Transverse colon (tissue), 4 donors: Measurements from ENCODE around the gene SLC6A15. TPM values are rescaled to one million over a fixed set of nuclear protein-coding genes. Genes with fewer than 3 reads are reported as not detected.

ENCODE experiments used
- DNase-seq: peaks from one replicate; pipeline ENCODE4 v3.0.0-alpha.2; 2019
- H3K27ac ChIP-seq, 4 donors: fragments of 200-600 bp; sonication (generic); 2 replicates each; pipeline ENCODE4 v1.5.1; 2016 to 2018; ENCODE audit warnings: inconsistent platforms in 4 of 4
- H3K27me3 ChIP-seq: fragments of 200-600 bp; sonication (generic); 2 replicates; pipeline ENCODE4 v1.5.1; 2017; ENCODE audit warnings: inconsistent platforms
- H3K36me3 ChIP-seq, 4 donors: fragments of 200-600 bp; sonication (generic); 2 replicates each; pipeline ENCODE4 v1.5.1; 2017 to 2019; ENCODE audit warnings: inconsistent platforms in 4 of 4
- H3K4me1 ChIP-seq, 4 donors: fragments of 200-600 bp; sonication (generic); 2 replicates each; pipeline ENCODE4 v1.5.1; 2017 to 2020; ENCODE audit warnings: inconsistent platforms in 4 of 4
- H3K4me3 ChIP-seq, 4 donors: fragments of 200-600 bp; sonication (generic); 1 replicate in 1 of 4; 2 replicates in 3 of 4; pipeline versions ENCODE4 v1.5.1 to v1.6.1; 2017 to 2019; ENCODE audit warnings: inconsistent platforms in 4 of 4
- H3K9me3 ChIP-seq, 2 donors: fragments of 200-600 bp; sonication (generic); 2 replicates each; pipeline ENCODE4 v1.5.1; 2017 to 2019; ENCODE audit warnings: inconsistent platforms in 2 of 2
- CTCF ChIP-seq, 5 experiments: fragments of 200-600 bp in 3 of 5; fragments of 450-650 bp in 2 of 5; sonication (generic) in 3 of 5; IDR thresholded peaks; 1 replicate in 2 of 5; 2 replicates in 3 of 5; pipeline ENCODE4 v1.5.1; 2016 to 2017; ENCODE audit warnings: antibody characterized with exemption in 5 of 5, inconsistent platforms in 3 of 5, mild to moderate bottlenecking in 2 of 5, moderate library complexity in 1 of 5
- EP300 ChIP-seq: sonication (generic); formaldehyde crosslinking; IDR thresholded peaks from one replicate; pipeline ENCODE4 v1.6.1; 2017; ENCODE audit warnings: antibody characterized with exemption, low read depth
- POLR2A ChIP-seq: fragments of 450-650 bp; IDR thresholded peaks from one replicate; pipeline ENCODE4 v1.6.1; 2016; ENCODE audit warnings: antibody characterized with exemption, mild to moderate bottlenecking, moderate library complexity
- POLR2AphosphoS5 ChIP-seq, 3 donors: sonication (generic); formaldehyde crosslinking; IDR thresholded peaks; one replicate each; pipeline ENCODE4 v1.6.1; 2016; ENCODE audit warnings: antibody characterized with exemption in 3 of 3
- WGBS, 2 donors: methylation state at CpG; one replicate each; pipeline ENCODE4 v1.1.5; 2018; ENCODE audit warnings: low coverage in 1 of 2; 5-methylcytosine and 5-hydroxymethylcytosine counted together
- in situ Hi-C, 4 donors: fragments of 200-750 bp; cut with MboI; loops; one replicate each; pipeline versions ENCODE4 v1.15.0 to v1.15.1; 2017; ENCODE audit warnings: low sequenced_read_pairs in 3 of 4, low pct_ligation_motif_present in 1 of 4, low pct_unique_long_range_greater_than_20kb in 1 of 4
- intact Hi-C: fragments of 100-400 bp; cut with DNase I; formaldehyde crosslinking; loops from one replicate; pipeline ENCODE4 v1.15.1; 2023; ENCODE audit warnings: low total_unique reads
- total RNA-seq, 4 donors: library from RNA; depleted of rRNA; stranded (reverse); fragments of >200 nt; gene quantifications; one replicate each; pipeline ENCODE4 v1.1.0, GENCODE V29; 2016

The SLC6A15 gene
- total RNA-seq, 4 donors from 2014 or later: 0.27 to 0.79 (median 0.37) TPM; not detected in 1

- TF ChIP-seq POLR2AphosphoS5 (IDR thresholded peaks at IDR 0.05): no peak
- TF ChIP-seq EP300: no peak
- no peak for TF ChIP-seq CTCF (IDR thresholded peaks at IDR 0.05)
- no peak for TF ChIP-seq POLR2A
- Histone ChIP-seq H3K27ac (no peak overlapping the region), H3K27me3 (no peaks in the 10 kb centered on the region), H3K4me3 (no peak overlapping the region), H3K36me3 (no peaks in the 10 kb centered on the region), H3K9me3 (no peaks in the 10 kb centered on the region), H3K4me1 (no peaks in the 10 kb centered on the region)
- WGBS, 2 donors: 73 to 82% methylated on average over 3 of the region's 3 CpGs
- in situ Hi-C loops: no loop called here
- intact Hi-C loops: no loop called here
- no peak for DNase-seq
Observed at GRCh38 chr12:84950971-84951546, 38.5 kb upstream of the SLC6A15 start.

- no peak for TF ChIP-seq POLR2A
- no peak for TF ChIP-seq EP300
- no peak for TF ChIP-seq POLR2AphosphoS5 (IDR thresholded peaks at IDR 0.05)
- TF ChIP-seq CTCF (IDR thresholded peaks at IDR 0.05): no peak
- no peak overlapping the region for H3K4me3 ChIP-seq
- 45 to 66% methylated on average over 2 of the region's 2 CpGs for WGBS, 2 donors
- no peaks in the 10 kb centered on the region for H3K9me3 ChIP-seq
- no peaks in the 10 kb centered on the region for H3K4me1 ChIP-seq
- H3K36me3 ChIP-seq: no peaks in the 10 kb centered on the region
- intact Hi-C loops: no loop called here
- in situ Hi-C loops: no loop called here
- no peak for DNase-seq
- H3K27me3 ChIP-seq: no peaks in the 10 kb centered on the region
- no peak overlapping the region for H3K27ac ChIP-seq
Observed at GRCh38 chr12:84946753-84947152, 34.2 kb upstream of the SLC6A15 start.

- Histone ChIP-seq H3K4me1 (no peaks in the 10 kb centered on the region), H3K27me3 (no peaks in the 10 kb centered on the region), H3K4me3 (no peak overlapping the region), H3K9me3 (no peaks in the 10 kb centered on the region), H3K36me3 (no peaks in the 10 kb centered on the region), H3K27ac (no peak overlapping the region)
- no peak for TF ChIP-seq EP300
- TF ChIP-seq CTCF (IDR thresholded peaks at IDR 0.05): no peak
- in situ Hi-C loops (no loop called here), intact Hi-C loops (no loop called here)
- 58% methylated on average over 3 of the region's 3 CpGs; no CpG with 5 or more reads in 1 of the 2 donors for WGBS, 2 donors
- DNase-seq: no peak
Observed at GRCh38 chr12:84937415-84937814, 24.8 kb upstream of the SLC6A15 start.

- no peaks in the 10 kb centered on the region for H3K9me3 ChIP-seq
- no peak overlapping the region for H3K4me3 ChIP-seq
- H3K4me1 ChIP-seq: no peaks in the 10 kb centered on the region
- H3K27me3 ChIP-seq: no peaks in the 10 kb centered on the region
- no peak for TF ChIP-seq CTCF (IDR thresholded peaks at IDR 0.05)
- TF ChIP-seq POLR2AphosphoS5 (IDR thresholded peaks at IDR 0.05): no peak
- TF ChIP-seq POLR2A: no peak
- TF ChIP-seq EP300: no peak
- H3K27ac ChIP-seq: no peak overlapping the region
- intact Hi-C loops (no loop called here), in situ Hi-C loops (no loop called here)
- no peaks in the 10 kb centered on the region for H3K36me3 ChIP-seq
- DNase-seq: no peak
- WGBS, 2 donors: 90 to 94% methylated on average over 1 of the region's 1 CpG
Observed at GRCh38 chr12:84929501-84929900, 16.9 kb upstream of the SLC6A15 start.
